GF-D8 (cell line): ENCODE data around the gene PLB1.
A peak's percentile ranks its signal among the peaks of the same experiment; 100 is the strongest.

Experiments used
- DNase-seq: peaks from one replicate; lab custom pipeline; 2025; lab: John Stamatoyannopoulos, UW

The PLB1 gene

GRCh38 chr2:28564346-28564745 lies 68.5 kb downstream of the PLB1 start:
- DNase-seq, result no peak

GRCh38 chr2:28565033-28565432 lies 69.2 kb downstream of the PLB1 start:
- no peak for DNase-seq

GRCh38 chr2:28565720-28566295 lies 69.9 kb downstream of the PLB1 start:
- DNase-seq, result no peak

GRCh38 chr2:28566521-28567041 lies 70.7 kb downstream of the PLB1 start:
- DNase-seq, result peak; percentile 28

- no peak for DNase-seq
These were observed 71.2 kb downstream of the PLB1 start for GRCh38 chr2:28567061-28567471.

GRCh38 chr2:28568036-28568435 lies 72.2 kb downstream of the PLB1 start:
- no peak for DNase-seq

GRCh38 chr2:28568533-28568932 lies 72.7 kb downstream of the PLB1 start:
- no peak for DNase-seq

- no peak for DNase-seq
These were observed 74.6 kb downstream of the PLB1 start for GRCh38 chr2:28570431-28570830.

- DNase-seq, result no peak
These were observed 80.9 kb downstream of the PLB1 start for GRCh38 chr2:28576714-28577113.

GRCh38 chr2:28577791-28578680 lies 82.2 kb downstream of the PLB1 start:
- DNase-seq, result no peak

- no peak for DNase-seq
These were observed 82.9 kb downstream of the PLB1 start for GRCh38 chr2:28578774-28579173.

- no peak for DNase-seq
These were observed 83.7 kb downstream of the PLB1 start for GRCh38 chr2:28579606-28580005.

GRCh38 chr2:28580078-28580477 lies 84.2 kb downstream of the PLB1 start:
- no peak for DNase-seq

- DNase-seq, result no peak
These were observed 85.5 kb downstream of the PLB1 start for GRCh38 chr2:28581312-28581711.

- DNase-seq, result no peak
These were observed 86.3 kb downstream of the PLB1 start for GRCh38 chr2:28582152-28582551.

GRCh38 chr2:28582595-28582994 lies 86.7 kb downstream of the PLB1 start:
- no peak for DNase-seq

- no peak for DNase-seq
These were observed 88.2 kb downstream of the PLB1 start for GRCh38 chr2:28583899-28584553.

GRCh38 chr2:28586867-28587266 lies 91.0 kb downstream of the PLB1 start:
- no peak for DNase-seq

- no peak for DNase-seq
These were observed 91.8 kb downstream of the PLB1 start for GRCh38 chr2:28587526-28588291.

GRCh38 chr2:28588292-28588670 lies 92.4 kb downstream of the PLB1 start:
- DNase-seq, result no peak

GRCh38 chr2:28589746-28590463 lies 94.0 kb downstream of the PLB1 start:
- DNase-seq, result no peak
